Naive thymus-derived CD8-positive, alpha-beta T cell (primary cell): Measurements from ENCODE around the gene ABCB9. TPM values are rescaled to one million over a fixed set of nuclear protein-coding genes. Genes with fewer than 3 reads are reported as not detected.

Experiments used
- ATAC-seq, 2 donors: fragments of 150-1000 bp; cut with Tn5 transposase in 1 of 2; sonication (Bioruptor Pico), chemical (Tn5 transposase) in 1 of 2; 1 replicate in 1 of 2; 2 replicates in 1 of 2; pipeline ENCODE4 v1.10.0; 2021; ENCODE audit warnings: mild to moderate bottlenecking in 2 of 2, moderate library complexity in 2 of 2
- POLR2A ChIA-PET: fragments of 350-600 bp; sonication (Branson Sonifier 250); formaldehyde crosslinking; loops from one replicate; lab custom pipeline; 2021; ENCODE audit warnings: antibody characterized with exemption; lab: Charles Lee
- DNase-seq, 10 donors: peaks; one replicate each; pipeline versions ENCODE4 v3.0.0 to v3.0.0-alpha.2; 2020 to 2022
- H3K27ac Mint-ChIP-seq, 10 donors: one replicate each; pipeline ENCODE4 v1.8.0; 2020 to 2022; ENCODE audit warnings: mild to moderate bottlenecking in 10 of 10, mixed read lengths in 10 of 10, moderate library complexity in 4 of 10, inconsistent platforms in 1 of 10
- H3K27me3 Mint-ChIP-seq, 5 donors: one replicate each; pipeline ENCODE4 v1.8.0; 2021 to 2022; ENCODE audit warnings: mixed read lengths in 5 of 5
- H3K36me3 Mint-ChIP-seq, 3 donors: one replicate each; pipeline ENCODE4 v1.8.0; 2020 to 2022; ENCODE audit warnings: mixed read lengths in 3 of 3, mild to moderate bottlenecking in 2 of 3, inconsistent platforms in 1 of 3
- H3K4me1 Mint-ChIP-seq, 4 donors: one replicate each; pipeline ENCODE4 v1.8.0; 2021 to 2022; ENCODE audit warnings: mixed read lengths in 4 of 4
- H3K4me3 Mint-ChIP-seq, 10 donors: one replicate each; pipeline ENCODE4 v1.8.0; 2020 to 2022; ENCODE audit warnings: mild to moderate bottlenecking in 10 of 10, mixed read lengths in 10 of 10, moderate library complexity in 6 of 10, inconsistent platforms in 1 of 10
- H3K9me3 Mint-ChIP-seq, 9 donors: one replicate each; pipeline ENCODE4 v1.8.0; 2020 to 2022; ENCODE audit warnings: mixed read lengths in 9 of 9, mild to moderate bottlenecking in 3 of 9, inconsistent platforms in 1 of 9, moderate library complexity in 1 of 9
- polyA plus RNA-seq, 3 donors: library from polyadenylated mRNA; unstranded; fragments of 300-500 nt; fragmentation: Illumina TruSeq; gene quantifications; one replicate each; pipeline ENCODE4 v1.2.3, GENCODE V29; 2021
- total RNA-seq, 8 experiments: library from RNA in 2 of 8; stranded (reverse) in 2 of 8; gene quantifications; one replicate each; pipeline ENCODE4 v1.2.3 and lab custom pipeline; 2021 to 2026

Gene ABCB9
- total and polyA plus RNA-seq, 5 experiments from 2014 or later = 0.45 to 7.0 (median 1.4) TPM

- Mint-ChIP-seq H3K9me3 (no peaks in the 10 kb centered on the region), H3K27ac (no peak overlapping the region), H3K4me1 (peaks cover 0 to 2% (median 0%) of the 10 kb centered on the region in 4 donors), H3K36me3 (peaks cover 0 to 6% (median 5%) of the 10 kb centered on the region in 3 donors), H3K27me3 (no peaks in the 10 kb centered on the region), H3K4me3 (no peak overlapping the region)
- no peak for DNase-seq
- POLR2A ChIA-PET = no interaction called here
- no peak for ATAC-seq
Observed at GRCh38 chr12:122935318-122935717, 30.9 kb downstream of the ABCB9 start.

- POLR2A ChIA-PET = no interaction called here
Observed at GRCh38 chr12:122934722-122935121, 31.5 kb downstream of the ABCB9 start.

GRCh38 chr12:122932207-122932606 is 34.1 kb downstream of the ABCB9 start:
- ATAC-seq = no peak
- POLR2A ChIA-PET = no interaction called here
- DNase-seq = no peak
- no peak overlapping the region for H3K27ac Mint-ChIP-seq
- no peak overlapping the region for H3K4me3 Mint-ChIP-seq
- H3K9me3 Mint-ChIP-seq = no peaks in the 10 kb centered on the region
- H3K36me3 Mint-ChIP-seq = peaks cover 0 to 3% (median 0%) of the 10 kb centered on the region in 3 donors
- peaks cover 0 to 9% (median 2%) of the 10 kb centered on the region in 4 donors for H3K4me1 Mint-ChIP-seq
- H3K27me3 Mint-ChIP-seq = no peaks in the 10 kb centered on the region

More at GRCh38 chr12:122934722-122935121, 31.5 kb downstream of the ABCB9 start:
- H3K4me1 Mint-ChIP-seq = peaks cover 0 to 2% (median 0%) of the 10 kb centered on the region in 4 donors
- H3K27ac Mint-ChIP-seq = no peak overlapping the region
- H3K36me3 Mint-ChIP-seq = peaks cover 0 to 5% (median 4%) of the 10 kb centered on the region in 3 donors
- no peaks in the 10 kb centered on the region for H3K27me3 Mint-ChIP-seq
- ATAC-seq = no peak
- H3K9me3 Mint-ChIP-seq = no peaks in the 10 kb centered on the region
- DNase-seq = no peak
- no peak overlapping the region for H3K4me3 Mint-ChIP-seq

- DNase-seq (no peak), ATAC-seq (no peak)
- H3K36me3 Mint-ChIP-seq = no peaks in the 10 kb centered on the region
- H3K27ac Mint-ChIP-seq = no peak overlapping the region
- H3K4me3 Mint-ChIP-seq = no peak overlapping the region
- no peaks in the 10 kb centered on the region for H3K27me3 Mint-ChIP-seq
- POLR2A ChIA-PET = interaction anchor here (0.6 kb wide), 2 partner anchors 121 to 250 kb away, joined by 3 read pairs; no protein-coding TSS in a partner anchor
- H3K9me3 Mint-ChIP-seq = no peaks in the 10 kb centered on the region
- peaks cover 0 to 19% (median 2%) of the 10 kb centered on the region in 4 donors for H3K4me1 Mint-ChIP-seq
Observed at GRCh38 chr12:122929812-122930211, 36.5 kb downstream of the ABCB9 start.

GRCh38 chr12:122929148-122929538 is 37.1 kb downstream of the ABCB9 start:
- Mint-ChIP-seq H3K27ac (no peak overlapping the region), H3K9me3 (no peaks in the 10 kb centered on the region), H3K4me3 (no peak overlapping the region), H3K27me3 (no peaks in the 10 kb centered on the region), H3K36me3 (no peaks in the 10 kb centered on the region), H3K4me1 (peaks cover 0 to 19% (median 2%) of the 10 kb centered on the region in 4 donors)
- ATAC-seq (no peak), DNase-seq (no peak)
- POLR2A ChIA-PET = no interaction called here

- no peak for ATAC-seq
- Mint-ChIP-seq H3K27me3 (no peaks in the 10 kb centered on the region), H3K36me3 (no peaks in the 10 kb centered on the region), H3K4me3 (no peak overlapping the region), H3K4me1 (peaks cover 0 to 19% (median 2%) of the 10 kb centered on the region in 4 donors), H3K27ac (peak overlapping the region in 1 of 10 donors; percentile 22), H3K9me3 (no peaks in the 10 kb centered on the region)
- DNase-seq = no peak
- POLR2A ChIA-PET = no interaction called here
Observed at GRCh38 chr12:122928404-122929147, 37.7 kb downstream of the ABCB9 start.

GRCh38 chr12:122927756-122928403 is 38.4 kb downstream of the ABCB9 start:
- H3K27me3 Mint-ChIP-seq = no peaks in the 10 kb centered on the region
- ATAC-seq = no peak
- H3K4me1 Mint-ChIP-seq = peaks cover 0 to 19% (median 2%) of the 10 kb centered on the region in 4 donors
- H3K9me3 Mint-ChIP-seq = no peaks in the 10 kb centered on the region
- no peak overlapping the region for H3K4me3 Mint-ChIP-seq
- H3K27ac Mint-ChIP-seq = peak overlapping the region in 3 of 10 donors; percentile 22 to 79 (median 29)
- no peaks in the 10 kb centered on the region for H3K36me3 Mint-ChIP-seq
- DNase-seq = no peak
- POLR2A ChIA-PET = interaction anchor here (0.6 to 0.7 kb wide), 2 partner anchors 35 to 39 kb away, joined by 3 to 4 read pairs; no protein-coding TSS in a partner anchor

- Mint-ChIP-seq H3K4me3 (no peak overlapping the region), H3K36me3 (no peaks in the 10 kb centered on the region), H3K27me3 (no peaks in the 10 kb centered on the region), H3K9me3 (no peaks in the 10 kb centered on the region), H3K4me1 (peaks cover 0 to 12% (median 0%) of the 10 kb centered on the region in 4 donors), H3K27ac (no peak overlapping the region)
- no peak for ATAC-seq
- no peak for DNase-seq
- POLR2A ChIA-PET = no interaction called here
Observed at GRCh38 chr12:122921917-122922316, 44.3 kb downstream of the ABCB9 start.

GRCh38 chr12:122920687-122921086 is 45.6 kb downstream of the ABCB9 start:
- H3K9me3 Mint-ChIP-seq = no peaks in the 10 kb centered on the region
- no peak for ATAC-seq
- POLR2A ChIA-PET = interaction anchor here (1.1 kb wide), 1 partner anchor 24 kb away, joined by 4 read pairs; no protein-coding TSS in a partner anchor
- no peak overlapping the region for H3K4me3 Mint-ChIP-seq
- H3K27me3 Mint-ChIP-seq = no peaks in the 10 kb centered on the region
- H3K4me1 Mint-ChIP-seq = peaks cover 0 to 5% (median 0%) of the 10 kb centered on the region in 4 donors
- no peak for DNase-seq
- H3K36me3 Mint-ChIP-seq = no peaks in the 10 kb centered on the region
- no peak overlapping the region for H3K27ac Mint-ChIP-seq

- POLR2A ChIA-PET = no interaction called here
- Mint-ChIP-seq H3K27ac (peak overlapping the region in 3 of 10 donors; percentile 5 to 35 (median 26)), H3K27me3 (no peaks in the 10 kb centered on the region), H3K36me3 (no peaks in the 10 kb centered on the region), H3K4me3 (no peak overlapping the region), H3K9me3 (peaks cover 0 to 2% (median 0%) of the 10 kb centered on the region in 9 donors), H3K4me1 (peaks cover 0 to 5% (median 0%) of the 10 kb centered on the region in 4 donors)
- DNase-seq (no peak), ATAC-seq (no peak)
Observed at GRCh38 chr12:122918827-122919226, 47.4 kb downstream of the ABCB9 start.

GRCh38 chr12:122917507-122918121 is 48.6 kb downstream of the ABCB9 start:
- no peak for ATAC-seq
- Mint-ChIP-seq H3K36me3 (no peaks in the 10 kb centered on the region), H3K27ac (peak overlapping the region in 1 of 10 donors; percentile 35), H3K4me1 (peaks cover 0 to 5% (median under 1%) of the 10 kb centered on the region in 4 donors), H3K9me3 (peaks cover 0 to 2% (median 0%) of the 10 kb centered on the region in 9 donors), H3K27me3 (peaks cover 0 to under 1% (median 0%) of the 10 kb centered on the region in 5 donors), H3K4me3 (no peak overlapping the region)
- POLR2A ChIA-PET = no interaction called here
- DNase-seq = no peak

- DNase-seq = no peak
- Mint-ChIP-seq H3K9me3 (no peaks in the 10 kb centered on the region), H3K27me3 (peaks cover 0 to 2% (median 0%) of the 10 kb centered on the region in 5 donors), H3K4me3 (no peak overlapping the region), H3K27ac (peak overlapping the region in 2 of 10 donors; percentile 4 to 27), H3K36me3 (no peaks in the 10 kb centered on the region), H3K4me1 (peaks cover 0 to 3% (median 0%) of the 10 kb centered on the region in 4 donors)
- POLR2A ChIA-PET = no interaction called here
- ATAC-seq = no peak
Observed at GRCh38 chr12:122909442-122910288, 56.6 kb downstream of the ABCB9 start.
